HepG2 (cell line): ENCODE measurements around the gene CPPED1. TPM values are rescaled to one million over a fixed set of nuclear protein-coding genes. Genes with fewer than 3 reads are reported as not detected.

Experiments used
- ATAC-seq: fragments of 200-7000 bp; cut with Tn5 transposase; 3 replicates; pipeline ENCODE4 v1.9.1; 2020; ENCODE audit warnings: mild to moderate bottlenecking, moderate library complexity
- BruUV-seq: library from RNA; stranded (reverse); fragments of 400-500 nt; replicated peaks from 2 replicates; lab custom pipeline; 2021; lab: Mats Ljungman, UMichigan
- CTCF ChIA-PET: fragments of 300-600 bp; formaldehyde crosslinking; extraction: SDS; loops from one replicate; lab custom pipeline; 2021; ENCODE audit warnings: low total read pairs, inconsistent platforms, low intra/inter-chr PET ratio; lab: Yijun Ruan, JAX
- POLR2A ChIA-PET: fragments of 350-600 bp; sonication (Branson Sonifier 250); formaldehyde crosslinking; loops from one replicate; lab custom pipeline; 2020; ENCODE audit warnings: antibody characterized with exemption, inconsistent platforms; lab: Yijun Ruan, JAX
- DNase-seq: peaks from one replicate; pipeline ENCODE4 v3.0.0-alpha.2; 2015; ENCODE audit warnings: low spot score
- FAIRE-seq: peaks from 3 replicates; lab custom pipeline; 2011; peaks lifted over from hg19 to GRCh38; lab: Jason Lieb, UNC
- H2AFZ ChIP-seq: one replicate; pipeline ENCODE4 v1.6.1; 2011; ENCODE audit warnings: low read length, inconsistent platforms
- H3K27ac ChIP-seq: fragments of 300-600 bp; 3 replicates; pipeline ENCODE4 v1.8.0; 2011; ENCODE audit warnings: mixed run types, mild to moderate bottlenecking, mixed read lengths, low read length, inconsistent platforms; ENCODE audit not compliant: insufficient read depth; ENCODE audit errors: extremely low read length
- H3K27me3 ChIP-seq, 2 experiments: fragments of 200-600 bp in 1 of 2; 2 replicates in 1 of 2; 3 replicates in 1 of 2; pipeline versions ENCODE4 v1.6.0 to v1.8.0; 2011; ENCODE audit warnings: low read length in 2 of 2, mild to moderate bottlenecking in 2 of 2, moderate library complexity in 2 of 2, inconsistent platforms in 1 of 2; ENCODE audit not compliant: insufficient read depth in 2 of 2, control insufficient read depth in 1 of 2
- H3K36me3 ChIP-seq, 2 experiments: fragments of 200-600 bp in 1 of 2; replicated peaks in 1 of 2; 2 replicates in 1 of 2; 3 replicates in 1 of 2; pipeline versions ENCODE4 v1.5.1 to v1.8.0; 2011; ENCODE audit warnings: low read length in 2 of 2, inconsistent platforms in 1 of 2; ENCODE audit not compliant: insufficient read depth in 2 of 2, control insufficient read depth in 1 of 2
- H3K4me1 ChIP-seq: 2 replicates; pipeline ENCODE4 v1.5.1; 2012; ENCODE audit warnings: low read length, inconsistent platforms; ENCODE audit not compliant: insufficient read depth
- H3K4me2 ChIP-seq: 2 replicates; pipeline ENCODE4 v1.6.0; 2011; ENCODE audit warnings: low read depth, low read length, inconsistent platforms
- H3K4me3 ChIP-seq, 3 experiments: fragments of 200-600 bp in 1 of 3; sonication (generic), shearing (Covaris generic) in 1 of 3; replicated peaks in 1 of 3; 2 replicates each; pipeline ENCODE4 v1.5.1; 2011 to 2016; ENCODE audit warnings: low read length in 3 of 3, inconsistent platforms in 2 of 3, low read depth in 2 of 3, mild to moderate bottlenecking in 2 of 3, control low read depth in 1 of 3, mixed read lengths in 1 of 3; ENCODE audit not compliant: insufficient read depth in 1 of 3
- H3K79me2 ChIP-seq: one replicate; pipeline ENCODE4 v1.6.1; 2011; ENCODE audit warnings: low read length, inconsistent platforms; ENCODE audit not compliant: insufficient read depth
- H3K9ac ChIP-seq: 2 replicates; pipeline ENCODE4 v1.6.0; 2011; ENCODE audit warnings: mild to moderate bottlenecking, low read depth, low read length, inconsistent platforms; ENCODE audit not compliant: insufficient read depth
- H3K9me3 ChIP-seq: 2 replicates; pipeline ENCODE4 v1.5.1; 2012; ENCODE audit warnings: mild to moderate bottlenecking, low read length
- H4K20me1 ChIP-seq: 2 replicates; pipeline ENCODE4 v1.6.0; 2011; ENCODE audit warnings: inconsistent platforms, mild to moderate bottlenecking, low read length, moderate library complexity; ENCODE audit not compliant: insufficient read depth
- DBP ChIP-seq: sonication (generic); formaldehyde crosslinking; IDR thresholded peaks from 2 replicates; pipeline ENCODE4 v1.4.0; 2020; ENCODE audit warnings: missing genetic modification reagents; ENCODE audit errors: not compliant biosample characterization
- E2F2 ChIP-seq: sonication (generic); formaldehyde crosslinking; IDR thresholded peaks from 2 replicates; pipeline ENCODE4 v1.4.0; 2020; ENCODE audit warnings: missing genetic modification reagents, borderline replicate concordance
- FOXP1 ChIP-seq, 2 experiments: fragments of 450-650 bp in 1 of 2; IDR thresholded peaks; 2 replicates each; pipeline ENCODE4 v1.6.1; 2017 to 2018; ENCODE audit warnings: antibody characterized with exemption in 1 of 2
- FOXP4 ChIP-seq: sonication (generic); formaldehyde crosslinking; IDR thresholded peaks from 2 replicates; pipeline ENCODE4 v1.4.0; 2020; ENCODE audit warnings: missing genetic modification reagents
- GMEB1 ChIP-seq: sonication (generic); formaldehyde crosslinking; IDR thresholded peaks from 2 replicates; pipeline ENCODE4 v1.5.1; 2020; ENCODE audit warnings: missing genetic modification reagents, mild to moderate bottlenecking, borderline replicate concordance
- IRX3 ChIP-seq: sonication (generic); formaldehyde crosslinking; IDR thresholded peaks from 2 replicates; pipeline ENCODE4 v1.8.1; 2023; ENCODE audit warnings: mild to moderate bottlenecking, low read depth, missing genetic modification reagents, borderline replicate concordance
- KAT8 ChIP-seq: IDR thresholded peaks from 2 replicates; pipeline ENCODE4 v1.6.1; 2016; ENCODE audit warnings: missing genetic modification reagents, missing compliant biosample characterization
- PBX2 ChIP-seq: IDR thresholded peaks from 2 replicates; pipeline ENCODE4 v1.6.1; 2016; ENCODE audit warnings: control low read depth
- PBX3 ChIP-seq: sonication (generic); formaldehyde crosslinking; IDR thresholded peaks from 2 replicates; pipeline ENCODE4 v1.8.1; 2023; ENCODE audit warnings: missing genetic modification reagents, inconsistent platforms, borderline replicate concordance
- ZBTB7A ChIP-seq: sonication (generic); formaldehyde crosslinking; IDR thresholded peaks from 2 replicates; pipeline ENCODE4 v1.8.0; 2022; ENCODE audit warnings: mild to moderate bottlenecking, missing genetic modification reagents
- ZNF362 ChIP-seq: sonication (generic); formaldehyde crosslinking; IDR thresholded peaks from 2 replicates; pipeline ENCODE4 v1.4.0; 2020; ENCODE audit warnings: missing genetic modification reagents, mild to moderate bottlenecking, borderline replicate concordance
- ZNF598 ChIP-seq: sonication (generic); formaldehyde crosslinking; IDR thresholded peaks from 2 replicates; pipeline ENCODE4 v1.5.1; 2020; ENCODE audit warnings: mild to moderate bottlenecking, missing genetic modification reagents, borderline replicate concordance
- ZNF652 ChIP-seq: IDR thresholded peaks from 2 replicates; pipeline ENCODE4 v1.6.1; 2016; ENCODE audit warnings: low read depth, borderline replicate concordance
- WGBS: methylation state at CpG from one replicate; pipeline ENCODE4 v1.1.6; 2017; ENCODE audit warnings: low lambda C conversion rate; 5-methylcytosine and 5-hydroxymethylcytosine counted together
- in situ Hi-C: cut with HindIII; loops from 2 replicates; pipeline ENCODE4 v1.10.0; 2017; ENCODE audit warnings: low pct_unique_long_range_greater_than_20kb; ENCODE audit not compliant: extremely low pct_ligation_motif_present
- intact Hi-C: fragments of 100-400 bp; cut with micrococcal nuclease; formaldehyde crosslinking; loops from one replicate; pipeline ENCODE4 v1.10.0; 2022; ENCODE audit not compliant: unreplicated experiment
- polyA plus RNA-seq, 8 experiments: library from polyadenylated mRNA; depleted of rRNA in 3 of 8; stranded (reverse) in 7 of 8; unstranded in 1 of 8; fragments of >200 nt; fragmentation: Illumina TruSeq in 4 of 8; extraction: Trizol in 4 of 8; gene quantifications; 2 replicates each; pipeline versions ENCODE4 v1.2.1 to v1.2.3, GENCODE V29; 2011 to 2016; ENCODE audit warnings: low read depth in 4 of 8, missing spikeins in 1 of 8, mixed read lengths in 1 of 8; ENCODE audit not compliant: insufficient read depth in 1 of 8
- total RNA-seq, 5 experiments: library from RNA; depleted of rRNA; stranded (reverse); fragments of >200 nt; fragmentation: Illumina TruSeq; extraction: Trizol; gene quantifications; 2 replicates each; pipeline ENCODE4 v1.2.3, GENCODE V29; 2016; ENCODE audit warnings: low read depth in 1 of 5

The CPPED1 gene
- total and polyA plus RNA-seq, 2 of the 13 experiments (the other 11 are each of a cell fraction or from before 2014, with no cell fraction given) = 66.6 to 71.3 TPM

GRCh38 chr16:12627394-12627793 lies 176.3 kb downstream of the CPPED1 start:
- Histone ChIP-seq H3K79me2 (no peaks in the 10 kb centered on the region), H3K9ac (no peak overlapping the region), H3K9me3 (no peaks in the 10 kb centered on the region), H3K27me3 (no peaks in the 10 kb centered on the region), H3K4me2 (no peak overlapping the region), H3K4me1 (peaks cover 9% of the 10 kb centered on the region; the same call in 1 of the 2 replicates), H3K36me3 (no peaks in the 10 kb centered on the region), H3K4me3 (no peak overlapping the region), H2AFZ (no peak overlapping the region), H4K20me1 (no peaks in the 10 kb centered on the region), H3K27ac (no peak overlapping the region)
- WGBS = 78% methylated on average over 3 of the region's 3 CpGs
- ChIA-PET POLR2A (interaction anchor here (1.8 to 2.1 kb wide), 2 partner anchors 13 to 17 kb away, joined by 6 to 11 read pairs; no protein-coding TSS in a partner anchor), CTCF (no interaction called here)
- in situ Hi-C loops = no loop called here
- intact Hi-C loops = no loop called here
- no TSS peak for BruUV-seq
- DNase-seq (no peak), FAIRE-seq (no peak), ATAC-seq (no peak)
- TF ChIP-seq ZNF598 (no peak), FOXP1 (IDR thresholded peaks at IDR 0.05) (no peak), FOXP1 (CRISPR knock-in tag; IDR thresholded peaks at IDR 0.05) (no peak), KAT8 (CRISPR knock-in tag) (no peak), IRX3 (CRISPR knock-in tag) (no peak), E2F2 (CRISPR knock-in tag) (no peak), ZBTB7A (no peak), ZNF362 (CRISPR knock-in tag) (no peak), GMEB1 (CRISPR knock-in tag) (no peak), PBX2 (CRISPR knock-in tag) (no peak), ZNF652 (CRISPR knock-in tag) (no peak), PBX3 (CRISPR knock-in tag) (no peak), DBP (CRISPR knock-in tag) (no peak), FOXP4 (no peak)
